Testis (tissue), 2 donors: ENCODE data around the gene AFG1L.

Experiments
- POLR2A ChIP-seq: fragments of 450-650 bp; IDR thresholded peaks from one replicate; pipeline ENCODE4 v1.6.1; 2017; ENCODE audit warnings: antibody characterized with exemption, mild to moderate bottlenecking, moderate library complexity
- TF ChIP-seq, protein P1 (sequence below), 3 experiments: fragments of 450-650 bp in 2 of 3; fragments of 200-600 bp in 1 of 3; sonication (generic) in 1 of 3; IDR thresholded peaks; one replicate each; pipeline ENCODE4 v1.5.1; 2016 to 2019; ENCODE audit warnings: antibody characterized with exemption in 3 of 3, mild to moderate bottlenecking in 2 of 3, moderate library complexity in 1 of 3

DNA sequence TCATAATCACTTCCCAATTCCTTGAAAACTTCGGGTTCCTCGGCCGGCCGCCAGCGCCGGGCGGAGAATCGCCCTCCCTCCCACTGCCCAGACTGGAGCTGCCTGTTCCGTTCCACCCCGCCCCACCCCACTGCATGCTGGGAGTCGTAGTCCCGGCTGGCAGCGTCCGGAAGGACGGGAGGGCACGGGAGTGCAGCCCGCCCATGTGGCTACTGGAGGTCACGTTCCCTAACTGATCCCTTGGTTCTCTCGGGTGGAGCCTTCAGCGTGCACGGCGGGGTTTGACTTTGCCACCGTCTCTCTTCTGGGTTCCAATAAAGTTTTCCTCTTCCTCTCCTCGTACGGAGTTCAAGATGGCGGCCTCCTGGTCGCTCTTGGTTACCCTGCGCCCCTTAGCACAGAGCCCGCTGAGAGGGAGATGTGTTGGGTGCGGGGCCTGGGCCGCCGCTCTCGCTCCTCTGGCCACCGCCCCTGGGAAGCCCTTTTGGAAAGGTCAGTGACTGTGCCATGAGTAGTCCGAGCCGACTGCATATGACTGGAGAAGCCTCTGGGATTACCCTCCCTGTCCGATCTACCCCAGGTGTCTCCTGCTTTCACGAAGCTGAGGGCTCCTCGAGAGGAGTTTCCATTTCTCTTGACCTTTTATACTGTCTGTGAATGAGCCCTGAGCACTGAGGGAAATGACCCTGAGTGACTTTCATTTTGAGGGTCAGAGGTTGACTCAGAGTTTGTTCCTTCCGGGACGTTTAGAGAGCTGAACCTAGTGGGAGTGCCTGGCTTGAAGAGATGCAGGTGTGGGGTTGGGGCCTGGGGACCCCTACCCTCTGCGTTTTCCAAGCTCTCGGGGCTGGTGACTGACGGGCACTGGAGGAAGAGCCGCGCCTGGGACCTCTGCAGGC, at the start of gene AFG1L:
- TF ChIP-seq, protein P1, sequence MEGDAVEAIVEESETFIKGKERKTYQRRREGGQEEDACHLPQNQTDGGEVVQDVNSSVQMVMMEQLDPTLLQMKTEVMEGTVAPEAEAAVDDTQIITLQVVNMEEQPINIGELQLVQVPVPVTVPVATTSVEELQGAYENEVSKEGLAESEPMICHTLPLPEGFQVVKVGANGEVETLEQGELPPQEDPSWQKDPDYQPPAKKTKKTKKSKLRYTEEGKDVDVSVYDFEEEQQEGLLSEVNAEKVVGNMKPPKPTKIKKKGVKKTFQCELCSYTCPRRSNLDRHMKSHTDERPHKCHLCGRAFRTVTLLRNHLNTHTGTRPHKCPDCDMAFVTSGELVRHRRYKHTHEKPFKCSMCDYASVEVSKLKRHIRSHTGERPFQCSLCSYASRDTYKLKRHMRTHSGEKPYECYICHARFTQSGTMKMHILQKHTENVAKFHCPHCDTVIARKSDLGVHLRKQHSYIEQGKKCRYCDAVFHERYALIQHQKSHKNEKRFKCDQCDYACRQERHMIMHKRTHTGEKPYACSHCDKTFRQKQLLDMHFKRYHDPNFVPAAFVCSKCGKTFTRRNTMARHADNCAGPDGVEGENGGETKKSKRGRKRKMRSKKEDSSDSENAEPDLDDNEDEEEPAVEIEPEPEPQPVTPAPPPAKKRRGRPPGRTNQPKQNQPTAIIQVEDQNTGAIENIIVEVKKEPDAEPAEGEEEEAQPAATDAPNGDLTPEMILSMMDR (IDR thresholded peaks at IDR 0.05): peak in 1 of 3 experiments; percentile 14
- TF ChIP-seq POLR2A: no peak
